Measurements from ENCODE around the gene RRAS2.

DNA sequence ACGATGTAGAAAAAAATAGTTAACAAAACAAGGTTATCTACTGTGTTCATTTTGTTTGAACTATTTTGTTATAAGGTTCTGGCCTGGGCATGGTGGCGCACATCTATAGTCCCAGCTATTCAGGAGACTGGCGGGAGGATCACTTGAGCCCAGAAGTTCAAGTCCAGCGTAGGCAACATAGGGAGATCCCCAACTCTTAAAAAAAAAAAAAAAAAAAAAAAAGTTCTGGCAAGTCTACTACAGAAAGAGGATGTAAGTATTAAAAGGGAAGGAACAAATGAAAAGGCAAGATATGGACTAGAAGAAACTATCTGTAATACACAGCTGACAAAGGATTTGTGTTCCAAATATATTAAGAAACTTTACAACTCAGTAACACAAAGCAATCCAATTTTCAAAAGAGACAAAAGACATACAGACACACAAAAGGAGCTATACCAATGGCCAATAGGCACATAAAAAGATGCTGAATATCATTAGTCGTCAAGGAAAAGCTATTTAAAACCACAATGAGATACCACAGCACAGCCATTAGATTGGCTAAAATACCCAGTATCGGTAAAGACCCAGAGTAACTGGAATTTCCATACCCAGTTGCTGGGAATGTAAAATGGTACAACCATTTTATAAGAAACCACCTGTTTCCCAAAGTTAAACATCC lies 27.4 kb downstream of the RRAS2 start:
- TF ChIP-seq CTCF (IDR thresholded peaks at IDR 0.05; ENCODE audit: insufficient read depth, low read length) (no peak), POLR2AphosphoS5 (IDR thresholded peaks at IDR 0.05; ENCODE audit: low read depth) (no peak), REST (IDR thresholded peaks at IDR 0.05; ENCODE audit: insufficient replicate concordance, low read depth) (no peak), GABPA (IDR thresholded peaks at IDR 0.05; ENCODE audit: low read depth) (no peak), SPI1 (IDR thresholded peaks at IDR 0.05; ENCODE audit: borderline replicate concordance, low read depth) (no peak)

Data from HL-60 (cell line).